KMS-11 (cell line): ENCODE results near the gene SREBF1.
A peak's percentile ranks its signal among the peaks of the same experiment; 100 is the strongest.

Source experiments
- H2AFZ ChIP-seq: fragments of 200-600 bp; sonication (generic); 2 replicates; pipeline ENCODE4 v1.6.1; 2016; ENCODE audit warnings: antibody characterized with exemption, mixed run types, low read depth
- H3K27ac ChIP-seq: fragments of 200-600 bp; sonication (generic); 2 replicates; pipeline ENCODE4 v1.6.1; 2016; ENCODE audit warnings: mild to moderate bottlenecking, mixed run types
- H3K27me3 ChIP-seq: fragments of 200-600 bp; sonication (generic); 2 replicates; pipeline ENCODE4 v1.6.1; 2017; ENCODE audit warnings: mild to moderate bottlenecking, low read depth, mixed run types, moderate library complexity; ENCODE audit not compliant: insufficient read depth
- H3K36me3 ChIP-seq: fragments of 200-600 bp; sonication (generic); 2 replicates; pipeline ENCODE4 v1.6.1; 2017; ENCODE audit warnings: mild to moderate bottlenecking, mixed run types; ENCODE audit not compliant: insufficient read depth
- H3K4me1 ChIP-seq: fragments of 200-600 bp; sonication (generic); 2 replicates; pipeline ENCODE4 v1.6.1; 2016; ENCODE audit warnings: mild to moderate bottlenecking, low read depth, mixed run types; ENCODE audit not compliant: poor library complexity, severe bottlenecking
- H3K4me2 ChIP-seq: fragments of 200-600 bp; sonication (generic); 2 replicates; pipeline ENCODE4 v1.7.0; 2016; ENCODE audit warnings: mild to moderate bottlenecking, mixed run types
- H3K4me3 ChIP-seq: fragments of 200-600 bp; sonication (generic); IDR thresholded peaks from 2 replicates; pipeline ENCODE4 v1.6.1; 2017; ENCODE audit warnings: low read depth, low read length, mixed read lengths; ENCODE audit not compliant: insufficient read depth
- H3K79me2 ChIP-seq: fragments of 200-600 bp; sonication (generic); 2 replicates; pipeline ENCODE4 v1.6.1; 2016; ENCODE audit warnings: low read depth, mixed run types; ENCODE audit not compliant: insufficient read depth
- H3K9ac ChIP-seq: fragments of 200-600 bp; sonication (generic); 2 replicates; pipeline ENCODE4 v1.6.1; 2016; ENCODE audit warnings: mild to moderate bottlenecking, mixed run types
- H4K20me1 ChIP-seq: fragments of 200-600 bp; sonication (generic); 2 replicates; pipeline ENCODE4 v1.6.1; 2016; ENCODE audit warnings: mild to moderate bottlenecking, mixed run types; ENCODE audit not compliant: insufficient read depth
- TF ChIP-seq, protein P1 (sequence below): fragments of 200-600 bp; sonication (generic); conservative IDR thresholded peaks from 2 replicates; pipeline ENCODE4 v1.6.1; 2017; ENCODE audit warnings: low read depth, mild to moderate bottlenecking, antibody characterized with exemption, low read length, moderate library complexity, mixed read lengths

The SREBF1 gene

DNA sequence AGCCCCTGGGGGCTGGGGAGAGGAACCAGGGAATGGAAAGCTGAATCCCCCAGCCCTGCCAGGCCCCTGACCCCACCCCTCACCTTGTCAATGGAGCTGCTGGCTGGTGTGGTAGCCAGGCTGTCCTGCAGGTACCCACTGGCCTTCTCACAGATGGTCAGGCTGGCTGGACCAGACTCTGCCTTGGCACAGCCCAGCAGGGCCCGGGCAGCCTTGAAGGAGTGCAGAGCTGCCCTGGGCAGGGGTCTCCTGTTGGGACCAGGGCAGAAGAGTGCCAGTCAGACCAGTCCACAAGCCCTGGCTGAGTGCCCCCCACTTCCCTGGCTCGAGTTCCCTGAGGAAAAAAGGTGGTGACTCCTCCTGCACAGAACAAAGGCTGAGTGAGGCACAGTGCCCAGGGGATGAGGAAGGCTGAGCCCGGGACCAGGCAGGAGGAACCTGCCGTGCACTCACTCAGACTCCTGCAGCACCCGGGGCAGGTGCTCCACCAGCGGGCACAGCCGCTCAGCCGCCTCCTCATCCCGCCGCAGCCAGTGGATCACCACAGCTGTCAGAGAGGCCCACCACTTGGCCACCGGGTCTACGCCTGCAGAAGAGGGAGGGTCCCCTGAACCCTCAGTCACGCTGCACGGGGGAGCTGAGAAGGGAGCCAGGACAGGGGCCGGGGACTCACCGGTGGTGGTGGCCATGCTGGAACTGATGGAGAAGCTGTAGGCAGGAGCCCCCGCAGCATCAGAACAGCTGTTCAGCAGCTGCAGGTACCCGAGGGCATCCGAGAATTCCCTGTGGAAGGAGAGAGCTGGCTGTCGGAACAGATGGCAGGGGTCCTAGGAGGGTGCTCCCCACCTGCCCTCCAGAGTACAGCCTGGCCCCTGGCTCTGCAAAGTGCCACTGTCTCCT is 22.4 kb downstream of the SREBF1 start:
- no peak overlapping the region for H3K27ac ChIP-seq
- H3K4me3 ChIP-seq = no peak overlapping the region

DNA sequence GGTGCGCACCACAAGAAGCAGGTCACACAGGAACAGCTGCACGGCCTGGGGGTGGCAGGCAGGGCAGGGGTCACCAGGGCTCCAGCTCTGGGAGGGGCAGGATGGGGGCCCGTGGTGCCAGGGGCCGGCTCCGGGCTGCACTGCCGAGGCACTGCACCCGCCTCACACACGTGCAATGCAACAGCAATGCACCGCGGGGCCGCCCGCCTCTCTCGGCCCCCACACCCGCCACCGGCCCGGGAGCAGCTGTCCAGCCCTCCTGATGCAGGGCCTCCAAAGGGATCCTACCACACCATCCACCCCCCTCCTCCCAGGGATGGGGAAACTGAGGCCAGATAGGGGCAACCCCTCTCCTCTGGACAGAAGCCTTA is 23.1 kb downstream of the SREBF1 start:
- no peak overlapping the region for H3K27ac ChIP-seq
- no peaks in the 10 kb centered on the region for H4K20me1 ChIP-seq
- H3K27me3 ChIP-seq = no peaks in the 10 kb centered on the region
- TF ChIP-seq, protein P1, sequence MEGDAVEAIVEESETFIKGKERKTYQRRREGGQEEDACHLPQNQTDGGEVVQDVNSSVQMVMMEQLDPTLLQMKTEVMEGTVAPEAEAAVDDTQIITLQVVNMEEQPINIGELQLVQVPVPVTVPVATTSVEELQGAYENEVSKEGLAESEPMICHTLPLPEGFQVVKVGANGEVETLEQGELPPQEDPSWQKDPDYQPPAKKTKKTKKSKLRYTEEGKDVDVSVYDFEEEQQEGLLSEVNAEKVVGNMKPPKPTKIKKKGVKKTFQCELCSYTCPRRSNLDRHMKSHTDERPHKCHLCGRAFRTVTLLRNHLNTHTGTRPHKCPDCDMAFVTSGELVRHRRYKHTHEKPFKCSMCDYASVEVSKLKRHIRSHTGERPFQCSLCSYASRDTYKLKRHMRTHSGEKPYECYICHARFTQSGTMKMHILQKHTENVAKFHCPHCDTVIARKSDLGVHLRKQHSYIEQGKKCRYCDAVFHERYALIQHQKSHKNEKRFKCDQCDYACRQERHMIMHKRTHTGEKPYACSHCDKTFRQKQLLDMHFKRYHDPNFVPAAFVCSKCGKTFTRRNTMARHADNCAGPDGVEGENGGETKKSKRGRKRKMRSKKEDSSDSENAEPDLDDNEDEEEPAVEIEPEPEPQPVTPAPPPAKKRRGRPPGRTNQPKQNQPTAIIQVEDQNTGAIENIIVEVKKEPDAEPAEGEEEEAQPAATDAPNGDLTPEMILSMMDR = no peak
- no peaks in the 10 kb centered on the region for H3K36me3 ChIP-seq
- peaks cover 22% of the 10 kb centered on the region for H3K4me1 ChIP-seq
- no peaks in the 10 kb centered on the region for H3K79me2 ChIP-seq
- no peak overlapping the region for H3K4me3 ChIP-seq
- no peak overlapping the region for H3K4me2 ChIP-seq
- no peak overlapping the region for H3K9ac ChIP-seq
- H2AFZ ChIP-seq = no peak overlapping the region

More for the DNA sequence above, 22.4 kb downstream of the SREBF1 start:
- no peaks in the 10 kb centered on the region for H3K36me3 ChIP-seq
- H3K4me2 ChIP-seq = no peak overlapping the region
- H3K4me1 ChIP-seq = peaks cover 20% of the 10 kb centered on the region
- H3K27me3 ChIP-seq = no peaks in the 10 kb centered on the region
- H4K20me1 ChIP-seq = no peaks in the 10 kb centered on the region
- TF ChIP-seq, protein P1 = no peak
- H3K79me2 ChIP-seq = no peaks in the 10 kb centered on the region
- H2AFZ ChIP-seq = no peak overlapping the region
- no peak overlapping the region for H3K9ac ChIP-seq

DNA sequence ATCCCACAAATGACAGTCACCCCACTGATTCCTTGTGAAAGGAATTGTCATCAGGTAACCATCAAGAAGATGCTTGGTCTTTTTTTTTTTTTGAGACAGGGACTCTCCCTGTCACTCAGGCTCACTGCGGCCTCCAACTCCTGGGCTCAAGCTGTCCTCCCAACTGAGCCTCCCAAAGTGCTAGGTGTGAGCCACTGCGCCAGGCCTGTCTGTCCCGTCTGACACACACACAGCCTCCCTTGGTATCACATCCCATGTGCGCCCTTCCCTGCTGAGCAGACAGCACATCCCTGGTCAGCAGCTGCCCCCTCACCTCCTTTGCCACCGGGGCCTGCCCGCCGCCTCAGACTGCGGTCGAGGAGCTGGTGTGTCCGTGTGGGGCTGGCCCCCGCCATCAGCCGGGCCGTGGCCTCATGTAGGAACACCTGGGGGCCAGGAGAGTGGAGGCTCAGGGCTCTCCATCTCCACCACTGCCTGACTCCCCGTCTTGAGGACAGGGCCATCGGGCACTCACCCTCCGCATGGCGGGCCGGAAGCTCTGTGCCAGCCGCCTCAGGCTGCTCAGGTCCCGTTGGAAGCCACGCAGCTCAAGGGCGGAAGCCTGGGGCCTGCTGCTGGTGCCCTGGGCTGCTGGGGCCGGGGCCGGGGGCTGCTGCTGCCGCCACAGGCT is 23.6 kb downstream of the SREBF1 start:
- H2AFZ ChIP-seq = no peak overlapping the region
- no peak overlapping the region for H3K4me2 ChIP-seq
- H3K4me3 ChIP-seq = no peak overlapping the region
- no peaks in the 10 kb centered on the region for H3K36me3 ChIP-seq
- no peaks in the 10 kb centered on the region for H3K79me2 ChIP-seq
- H3K27ac ChIP-seq = no peak overlapping the region
- H3K9ac ChIP-seq = no peak overlapping the region
- H4K20me1 ChIP-seq = no peaks in the 10 kb centered on the region
- H3K4me1 ChIP-seq = peaks cover 21% of the 10 kb centered on the region
- TF ChIP-seq, protein P1 = no peak
- no peaks in the 10 kb centered on the region for H3K27me3 ChIP-seq

DNA sequence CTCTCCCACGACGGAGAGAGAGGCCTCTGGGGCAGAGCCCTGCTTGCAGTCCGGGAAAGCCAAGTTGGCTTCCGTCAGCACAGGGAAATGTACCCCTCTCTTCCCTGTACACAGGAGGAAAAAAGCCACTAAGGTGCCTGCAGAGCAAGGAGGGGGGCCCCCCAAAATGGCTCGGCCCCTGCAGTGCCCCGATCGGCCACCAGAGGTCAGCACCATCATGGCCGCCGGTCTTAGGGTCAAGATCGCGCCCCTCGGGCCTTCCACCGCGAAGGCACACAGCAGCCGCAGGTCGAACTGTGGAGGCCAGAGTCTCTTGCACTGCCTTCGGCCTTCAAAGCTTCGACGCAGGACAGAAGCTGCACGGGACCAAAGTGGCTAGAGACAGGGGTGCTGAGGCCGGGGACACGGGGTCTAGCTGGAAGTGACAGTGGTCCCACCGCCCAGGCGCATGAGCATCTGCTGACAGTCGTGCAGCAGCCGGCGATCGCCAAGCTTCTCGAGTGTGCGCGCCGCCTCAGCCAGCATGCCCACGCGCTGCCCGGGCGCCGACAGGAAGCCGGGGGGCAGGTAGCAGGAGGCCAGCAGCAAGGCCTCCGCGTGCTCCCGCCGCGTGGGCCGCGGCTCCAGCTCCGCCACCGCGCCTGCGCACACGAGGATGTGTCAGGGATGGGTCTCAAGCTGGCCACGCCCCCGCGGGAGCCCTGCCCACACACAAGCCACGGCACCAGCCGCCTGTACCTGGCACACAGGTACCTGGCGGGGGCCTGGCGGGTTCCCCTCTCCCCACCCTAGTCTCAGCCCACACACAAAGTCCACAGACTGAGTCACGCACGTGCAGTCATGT is 24.4 kb downstream of the SREBF1 start:
- no peaks in the 10 kb centered on the region for H3K79me2 ChIP-seq
- no peaks in the 10 kb centered on the region for H3K36me3 ChIP-seq
- H2AFZ ChIP-seq = no peak overlapping the region
- no peak overlapping the region for H3K27ac ChIP-seq
- H4K20me1 ChIP-seq = no peaks in the 10 kb centered on the region
- no peak overlapping the region for H3K9ac ChIP-seq
- peaks cover 25% of the 10 kb centered on the region for H3K4me1 ChIP-seq
- no peak overlapping the region for H3K4me2 ChIP-seq
- H3K27me3 ChIP-seq = no peaks in the 10 kb centered on the region
- H3K4me3 ChIP-seq = no peak overlapping the region
- TF ChIP-seq, protein P1 = peak; percentile 87
